HCT116 (cell line): Measurements from ENCODE around the gene UTS2B. TPM values are rescaled to one million over a fixed set of nuclear protein-coding genes. Genes with fewer than 3 reads are reported as not detected.

Experiments used
- ATAC-seq: fragments of 200-7000 bp; cut with Tn5 transposase; 2 replicates; pipeline ENCODE4 v1.9.1; 2020; ENCODE audit warnings: mild to moderate bottlenecking, moderate library complexity
- BruUV-seq: library from RNA; stranded (reverse); fragments of 400-500 nt; replicated peaks from 2 replicates; lab custom pipeline; 2021; lab: Mats Ljungman, UMichigan
- CTCF ChIA-PET: fragments of 300-600 bp; sonication (Branson Sonifier 250); formaldehyde crosslinking; loops from one replicate; lab custom pipeline; 2021; ENCODE audit warnings: antibody characterized with exemption; lab: Charles Lee
- POLR2A ChIA-PET: fragments of 300-600, 350-600 bp; sonication (Branson Sonifier 250); formaldehyde crosslinking; loops from one replicate; lab custom pipeline; 2021; ENCODE audit warnings: antibody characterized with exemption; lab: Charles Lee
- RAD21 ChIA-PET, 2 experiments: fragments of 300-600 bp; sonication (Branson Sonifier 250); formaldehyde crosslinking; loops; one replicate each; lab custom pipeline; 2023; ENCODE audit warnings: low total read pairs in 2 of 2; ENCODE audit not compliant: uncharacterized antibody in 2 of 2, unreplicated experiment in 2 of 2, low non-redundant PET in 1 of 2; lab: Charles Lee
- DNase-seq: peaks from one replicate; pipeline ENCODE4 v3.0.0-alpha.2; 2010; ENCODE audit warnings: low read depth, low spot score
- H2AFZ ChIP-seq: fragments of 200-600 bp; shearing (Covaris generic), sonication (generic); 2 replicates; pipeline ENCODE4 v1.6.1; 2017; ENCODE audit warnings: low read depth, mixed run types, mixed read lengths, antibody characterized with exemption, low read length; ENCODE audit not compliant: poor library complexity, severe bottlenecking
- H3K27ac ChIP-seq: 2 replicates; pipeline ENCODE4 v1.5.1; 2012; ENCODE audit warnings: low read depth, low read length
- H3K27me3 ChIP-seq: fragments of 200-600 bp; sonication (generic); 2 replicates; pipeline ENCODE4 v1.6.1; 2016; ENCODE audit warnings: mixed run types, low read length, mixed read lengths; ENCODE audit not compliant: insufficient read depth
- H3K36me3 ChIP-seq, 2 experiments: fragments of 200-500 bp in 1 of 2; fragments of 200-600 bp in 1 of 2; sonication (Bioruptor generic) in 1 of 2; sonication (generic) in 1 of 2; 2 replicates each; pipeline versions ENCODE4 v1.5.1 to v1.6.1; 2014 to 2016; ENCODE audit warnings: low read length in 2 of 2, inconsistent platforms in 1 of 2, mixed read lengths in 1 of 2, mixed run types in 1 of 2; ENCODE audit not compliant: insufficient read depth in 2 of 2, control insufficient read depth in 1 of 2
- H3K4me1 ChIP-seq, 2 experiments: fragments of 200-600 bp in 1 of 2; sonication (generic) in 1 of 2; 2 replicates each; pipeline versions ENCODE4 v1.5.1 to v1.6.1; 2012 to 2017; ENCODE audit warnings: low read length in 2 of 2, inconsistent platforms in 1 of 2, mild to moderate bottlenecking in 1 of 2, mixed read lengths in 1 of 2, mixed run types in 1 of 2, moderate library complexity in 1 of 2; ENCODE audit not compliant: insufficient read depth in 2 of 2, control insufficient read depth in 1 of 2
- H3K4me2 ChIP-seq: fragments of 200-600 bp; sonication (generic); 2 replicates; pipeline ENCODE4 v1.6.1; 2017; ENCODE audit warnings: mixed run types, low read length, mixed read lengths
- H3K4me3 ChIP-seq, 2 experiments: fragments of 200-600 bp in 1 of 2; sonication (generic) in 1 of 2; replicated peaks in 1 of 2; 2 replicates each; pipeline ENCODE4 v1.5.1; 2011 to 2016; ENCODE audit warnings: low read length in 2 of 2, control low read depth in 1 of 2, low read depth in 1 of 2, mild to moderate bottlenecking in 1 of 2, mixed read lengths in 1 of 2, mixed run types in 1 of 2
- H3K79me2 ChIP-seq: fragments of 200-600 bp; sonication (generic); 2 replicates; pipeline ENCODE4 v1.6.1; 2017; ENCODE audit warnings: mild to moderate bottlenecking, mixed run types, low read length, moderate library complexity, mixed read lengths; ENCODE audit not compliant: insufficient read depth
- H3K9ac ChIP-seq: fragments of 200-600 bp; sonication (generic); 2 replicates; pipeline ENCODE4 v1.6.1; 2016; ENCODE audit warnings: low read length, mixed read lengths
- H3K9me2 ChIP-seq: fragments of 200-600 bp; sonication (generic), shearing (Covaris generic); 2 replicates; pipeline ENCODE4 v1.6.1; 2017; ENCODE audit warnings: mixed run types, mild to moderate bottlenecking, moderate library complexity; ENCODE audit not compliant: insufficient read depth
- H3K9me3 ChIP-seq, 2 experiments: fragments of 200-500 bp in 1 of 2; fragments of 200-600 bp in 1 of 2; sonication (Bioruptor generic) in 1 of 2; sonication (generic) in 1 of 2; 2 replicates each; pipeline ENCODE4 v1.6.1; 2014 to 2017; ENCODE audit warnings: low read length in 2 of 2, mixed read lengths in 2 of 2, inconsistent platforms in 1 of 2, low read depth in 1 of 2, mild to moderate bottlenecking in 1 of 2, mixed run types in 1 of 2, moderate library complexity in 1 of 2; ENCODE audit not compliant: control insufficient read depth in 1 of 2, insufficient read depth in 1 of 2
- H4K20me1 ChIP-seq: fragments of 200-600 bp; sonication (generic), shearing (Covaris generic); 2 replicates; pipeline ENCODE4 v1.6.1; 2017; ENCODE audit warnings: mixed run types, mild to moderate bottlenecking, moderate library complexity; ENCODE audit not compliant: insufficient read depth
- ATF3 ChIP-seq: IDR thresholded peaks from 2 replicates; pipeline ENCODE4 v1.6.1; 2012
- CTCF ChIP-seq, 3 experiments: fragments of 200-600 bp in 1 of 3; sonication (generic) in 1 of 3; IDR thresholded peaks in 2 of 3; conservative IDR thresholded peaks in 1 of 3; 2 replicates each; pipeline ENCODE4 v1.5.1; 2012 to 2017; ENCODE audit warnings: low read depth in 2 of 3, low read length in 2 of 3, antibody characterized with exemption in 1 of 3, borderline replicate concordance in 1 of 3, control low read depth in 1 of 3, mild to moderate bottlenecking in 1 of 3, mixed read lengths in 1 of 3, mixed run types in 1 of 3, moderate library complexity in 1 of 3; ENCODE audit not compliant: insufficient read depth in 1 of 3
- EGR1 ChIP-seq: IDR thresholded peaks from 2 replicates; pipeline ENCODE4 v1.6.1; 2012; ENCODE audit warnings: low read depth
- POLR2AphosphoS5 ChIP-seq: IDR thresholded peaks from 2 replicates; pipeline ENCODE4 v1.6.1; 2011; ENCODE audit warnings: mild to moderate bottlenecking, low read depth, low read length, moderate library complexity
- SRF ChIP-seq: IDR thresholded peaks from 2 replicates; pipeline ENCODE4 v1.6.1; 2012; ENCODE audit warnings: low read depth
- TCF7L2 ChIP-seq: IDR thresholded peaks from 2 replicates; pipeline ENCODE4 v1.7.0; 2011; ENCODE audit warnings: borderline replicate concordance, inconsistent platforms; ENCODE audit not compliant: insufficient read depth, insufficient read length; ENCODE audit errors: extremely low read depth
- ZBTB33 ChIP-seq: IDR thresholded peaks from 2 replicates; pipeline ENCODE4 v1.6.1; 2011; ENCODE audit warnings: mild to moderate bottlenecking, low read length, moderate library complexity; ENCODE audit not compliant: insufficient replicate concordance; ENCODE audit errors: extremely low read depth
- ZNF274 ChIP-seq: fragments of 200-500 bp; sonication (Bioruptor generic); IDR thresholded peaks from 2 replicates; pipeline ENCODE4 v1.6.1; 2014; ENCODE audit warnings: mild to moderate bottlenecking, low read depth, low read length, inconsistent platforms
- intact Hi-C: fragments of 100-400 bp; cut with micrococcal nuclease; formaldehyde crosslinking; loops from 2 replicates; pipeline ENCODE4 v1.10.0; 2022
- total RNA-seq: library from RNA; stranded (reverse); gene quantifications from one replicate; pipeline ENCODE4 v1.2.1, GENCODE V29; 2021; ENCODE audit not compliant: unreplicated experiment

The UTS2B gene
- total RNA-seq, 1 experiment from 2014 or later: 0.59 TPM

GRCh38 chr3:191290311-191291025, 39.9 kb downstream of the UTS2B start:
- DNase-seq (no peak), ATAC-seq (no peak)
- ChIA-PET CTCF (no interaction called here), POLR2A (no interaction called here), RAD21 (no interaction called here)
- no TSS peak for BruUV-seq
- Histone ChIP-seq H3K9ac (no peak overlapping the region), H3K9me3 (no peaks in the 10 kb centered on the region), H2AFZ (no peak overlapping the region), H3K4me3 (no peak overlapping the region), H4K20me1 (no peaks in the 10 kb centered on the region), H3K27me3 (no peaks in the 10 kb centered on the region), H3K4me2 (no peak overlapping the region), H3K36me3 (no peaks in the 10 kb centered on the region), H3K79me2 (no peaks in the 10 kb centered on the region), H3K9me2 (no peaks in the 10 kb centered on the region), H3K27ac (no peak overlapping the region), H3K4me1 (no peaks in the 10 kb centered on the region)
- intact Hi-C loops: no loop called here
- TF ChIP-seq ZNF274 (no peak), CTCF (IDR thresholded peaks at IDR 0.05 in 2 of 3, conservative IDR thresholded peaks at IDR 0.05 in 1 of 3; ENCODE audit: borderline replicate concordance in 1 of 3, insufficient read depth in 1 of 3, low read depth in 2 of 3, low read length in 2 of 3) (no peak), ATF3 (no peak), EGR1 (no peak), TCF7L2 (no peak), POLR2AphosphoS5 (no peak), SRF (no peak), ZBTB33 (no peak)
